Activated naive CD8-positive, alpha-beta T cell treated with anti-CD3 and anti-CD28 coated beads for 36 hours (primary cell): ENCODE data around the gene IL17RD. TPM values are rescaled to one million over a fixed set of nuclear protein-coding genes. Genes with fewer than 3 reads are reported as not detected.

ENCODE experiments used
- DNase-seq: peaks from one replicate; pipeline ENCODE4 v3.0.0; 2021
- H3K27ac Mint-ChIP-seq: one replicate; pipeline ENCODE4 v1.8.0; 2022; ENCODE audit warnings: mild to moderate bottlenecking, moderate library complexity, mixed read lengths
- H3K27me3 Mint-ChIP-seq: one replicate; pipeline ENCODE4 v1.8.0; 2022; ENCODE audit warnings: mild to moderate bottlenecking, mixed read lengths
- H3K36me3 Mint-ChIP-seq: one replicate; pipeline ENCODE4 v1.8.0; 2021; ENCODE audit warnings: mild to moderate bottlenecking, mixed read lengths
- H3K4me1 Mint-ChIP-seq: one replicate; pipeline ENCODE4 v1.8.0; 2021; ENCODE audit warnings: mixed read lengths
- H3K4me3 Mint-ChIP-seq: one replicate; pipeline ENCODE4 v1.8.0; 2022; ENCODE audit warnings: mild to moderate bottlenecking, moderate library complexity, mixed read lengths
- H3K9me3 Mint-ChIP-seq: one replicate; pipeline ENCODE4 v1.8.0; 2022; ENCODE audit warnings: mixed read lengths
- total RNA-seq, 2 experiments: library from RNA; stranded (reverse); gene quantifications; one replicate each; pipeline ENCODE4 v1.2.3, GENCODE V29; 2021

IL17RD gene
- total RNA-seq, 2 experiments from 2014 or later, result 0.04 TPM; not detected in 1

- no peaks in the 10 kb centered on the region for H3K36me3 Mint-ChIP-seq
- no peak for DNase-seq
- no peaks in the 10 kb centered on the region for H3K9me3 Mint-ChIP-seq
- H3K27ac Mint-ChIP-seq, result no peak overlapping the region
- no peak overlapping the region for H3K4me3 Mint-ChIP-seq
- no peaks in the 10 kb centered on the region for H3K27me3 Mint-ChIP-seq
- H3K4me1 Mint-ChIP-seq, result peaks cover 2% of the 10 kb centered on the region
Measured at GRCh38 chr3:57127891-57128518, 37.1 kb downstream of the IL17RD start.

GRCh38 chr3:57126244-57126643, 38.9 kb downstream of the IL17RD start:
- DNase-seq, result no peak
- no peaks in the 10 kb centered on the region for H3K9me3 Mint-ChIP-seq
- no peaks in the 10 kb centered on the region for H3K36me3 Mint-ChIP-seq
- peaks cover 2% of the 10 kb centered on the region for H3K4me1 Mint-ChIP-seq
- H3K27me3 Mint-ChIP-seq, result no peaks in the 10 kb centered on the region
- H3K4me3 Mint-ChIP-seq, result no peak overlapping the region
- H3K27ac Mint-ChIP-seq, result no peak overlapping the region

GRCh38 chr3:57120451-57121174, 44.5 kb downstream of the IL17RD start:
- Mint-ChIP-seq H3K36me3 (no peaks in the 10 kb centered on the region), H3K27me3 (no peaks in the 10 kb centered on the region), H3K4me3 (no peak overlapping the region), H3K27ac (no peak overlapping the region), H3K4me1 (no peaks in the 10 kb centered on the region), H3K9me3 (no peaks in the 10 kb centered on the region)
- no peak for DNase-seq

- Mint-ChIP-seq H3K4me1 (no peaks in the 10 kb centered on the region), H3K9me3 (no peaks in the 10 kb centered on the region), H3K36me3 (no peaks in the 10 kb centered on the region), H3K27me3 (no peaks in the 10 kb centered on the region), H3K27ac (no peak overlapping the region), H3K4me3 (no peak overlapping the region)
- no peak for DNase-seq
Measured at GRCh38 chr3:57120040-57120439, 45.1 kb downstream of the IL17RD start.

GRCh38 chr3:57118254-57118653, 46.9 kb downstream of the IL17RD start:
- Mint-ChIP-seq H3K27me3 (no peaks in the 10 kb centered on the region), H3K4me1 (no peaks in the 10 kb centered on the region)

DNA sequence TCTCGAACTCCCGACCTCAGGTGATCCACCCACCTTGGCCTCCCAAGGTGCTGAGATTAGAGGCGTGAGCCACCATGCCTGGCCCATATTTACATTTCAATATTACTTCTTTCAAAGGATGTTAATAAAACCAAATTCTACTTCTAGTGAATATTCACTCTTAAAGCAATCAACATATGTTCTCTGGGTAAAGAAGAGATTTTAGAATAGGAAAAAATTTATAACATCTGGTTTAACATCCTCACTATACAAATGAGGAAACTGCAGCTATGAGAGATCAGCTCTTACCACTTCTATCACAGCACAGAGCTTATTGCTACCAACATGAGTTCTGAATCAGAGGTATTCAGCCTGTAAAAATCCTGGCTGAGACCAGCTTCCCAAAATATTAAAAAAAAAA, 48.7 kb downstream of the IL17RD start:
- Mint-ChIP-seq H3K27ac (no peak overlapping the region), H3K36me3 (no peaks in the 10 kb centered on the region), H3K9me3 (no peaks in the 10 kb centered on the region), H3K4me3 (no peak overlapping the region), H3K27me3 (no peaks in the 10 kb centered on the region), H3K4me1 (no peaks in the 10 kb centered on the region)
- no peak for DNase-seq

More at GRCh38 chr3:57118254-57118653, 46.9 kb downstream of the IL17RD start:
- no peak overlapping the region for H3K27ac Mint-ChIP-seq
- H3K4me3 Mint-ChIP-seq, result no peak overlapping the region
- no peak for DNase-seq
- no peaks in the 10 kb centered on the region for H3K9me3 Mint-ChIP-seq
- no peaks in the 10 kb centered on the region for H3K36me3 Mint-ChIP-seq

- no peak overlapping the region for H3K4me3 Mint-ChIP-seq
- H3K9me3 Mint-ChIP-seq, result no peaks in the 10 kb centered on the region
- no peaks in the 10 kb centered on the region for H3K27me3 Mint-ChIP-seq
- DNase-seq, result no peak
- H3K36me3 Mint-ChIP-seq, result no peaks in the 10 kb centered on the region
- no peaks in the 10 kb centered on the region for H3K4me1 Mint-ChIP-seq
- no peak overlapping the region for H3K27ac Mint-ChIP-seq
Measured at GRCh38 chr3:57112206-57112605, 52.9 kb downstream of the IL17RD start.

- Mint-ChIP-seq H3K9me3 (no peaks in the 10 kb centered on the region), H3K4me3 (no peak overlapping the region), H3K27ac (no peak overlapping the region), H3K27me3 (no peaks in the 10 kb centered on the region), H3K36me3 (no peaks in the 10 kb centered on the region), H3K4me1 (no peaks in the 10 kb centered on the region)
- DNase-seq, result no peak
Measured at GRCh38 chr3:57110798-57111197, 54.4 kb downstream of the IL17RD start.

- DNase-seq, result no peak
- H3K9me3 Mint-ChIP-seq, result no peaks in the 10 kb centered on the region
- H3K4me1 Mint-ChIP-seq, result no peaks in the 10 kb centered on the region
- no peaks in the 10 kb centered on the region for H3K27me3 Mint-ChIP-seq
- no peaks in the 10 kb centered on the region for H3K36me3 Mint-ChIP-seq
- H3K4me3 Mint-ChIP-seq, result no peak overlapping the region
- H3K27ac Mint-ChIP-seq, result no peak overlapping the region
Measured at GRCh38 chr3:57110214-57110613, 54.9 kb downstream of the IL17RD start.

DNA sequence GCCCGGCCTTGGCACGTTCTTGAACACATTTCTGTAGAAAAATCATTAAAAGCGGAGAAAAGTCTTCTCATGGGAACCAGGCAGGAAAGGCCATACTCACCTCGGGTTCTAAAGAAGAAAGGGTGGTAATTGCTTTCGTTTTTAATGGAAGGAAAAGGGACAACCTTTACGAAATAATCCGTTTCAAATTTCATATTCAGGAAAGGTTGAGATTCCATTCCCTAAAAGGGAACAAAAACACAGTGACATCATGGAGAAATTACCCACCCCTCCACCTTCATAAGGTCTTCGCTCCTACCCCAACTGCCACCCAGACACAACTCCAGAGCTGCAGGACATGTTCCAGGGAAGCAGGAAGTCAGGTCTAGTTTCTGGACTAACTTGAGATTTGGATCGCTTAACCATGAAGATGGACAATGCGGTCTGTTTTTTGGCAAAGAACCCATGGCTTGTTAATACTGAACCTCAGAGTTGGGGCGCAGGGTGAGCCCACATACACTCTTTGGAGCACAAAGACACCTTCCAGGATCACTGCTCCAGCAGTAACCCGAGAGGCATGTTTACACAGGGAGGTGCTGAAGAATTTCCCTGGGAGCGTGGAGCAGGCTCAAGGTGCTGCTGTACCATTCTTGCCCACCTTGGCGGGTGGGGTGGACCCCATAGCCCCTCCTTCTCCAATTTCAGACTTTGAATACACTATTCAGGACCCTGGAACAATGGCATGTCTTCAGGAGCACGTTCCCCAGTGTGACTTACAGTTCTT, 55.5 kb downstream of the IL17RD start:
- Mint-ChIP-seq H3K27ac (no peak overlapping the region), H3K4me1 (no peaks in the 10 kb centered on the region), H3K36me3 (no peaks in the 10 kb centered on the region), H3K4me3 (no peak overlapping the region), H3K9me3 (no peaks in the 10 kb centered on the region), H3K27me3 (no peaks in the 10 kb centered on the region)
- DNase-seq, result no peak

- no peaks in the 10 kb centered on the region for H3K4me1 Mint-ChIP-seq
Measured at GRCh38 chr3:57108684-57109083, 56.5 kb downstream of the IL17RD start.

GRCh38 chr3:57105585-57105984, 59.6 kb downstream of the IL17RD start:
- Mint-ChIP-seq H3K9me3 (no peaks in the 10 kb centered on the region), H3K27me3 (no peaks in the 10 kb centered on the region), H3K4me3 (no peak overlapping the region), H3K27ac (no peak overlapping the region), H3K36me3 (no peaks in the 10 kb centered on the region), H3K4me1 (peaks cover 5% of the 10 kb centered on the region)
- DNase-seq, result no peak

More at GRCh38 chr3:57108684-57109083, 56.5 kb downstream of the IL17RD start:
- no peak overlapping the region for H3K27ac Mint-ChIP-seq
- DNase-seq, result no peak
- H3K4me3 Mint-ChIP-seq, result no peak overlapping the region
- H3K36me3 Mint-ChIP-seq, result no peaks in the 10 kb centered on the region
- no peaks in the 10 kb centered on the region for H3K27me3 Mint-ChIP-seq
- H3K9me3 Mint-ChIP-seq, result no peaks in the 10 kb centered on the region

GRCh38 chr3:57100046-57100695, 65.0 kb downstream of the IL17RD start:
- peaks cover 3% of the 10 kb centered on the region for H3K27me3 Mint-ChIP-seq
- no peak overlapping the region for H3K27ac Mint-ChIP-seq
- H3K9me3 Mint-ChIP-seq, result no peaks in the 10 kb centered on the region
- H3K4me3 Mint-ChIP-seq, result no peak overlapping the region
- peaks cover 9% of the 10 kb centered on the region for H3K4me1 Mint-ChIP-seq
- H3K36me3 Mint-ChIP-seq, result no peaks in the 10 kb centered on the region
- peak; percentile 54 for DNase-seq

DNA sequence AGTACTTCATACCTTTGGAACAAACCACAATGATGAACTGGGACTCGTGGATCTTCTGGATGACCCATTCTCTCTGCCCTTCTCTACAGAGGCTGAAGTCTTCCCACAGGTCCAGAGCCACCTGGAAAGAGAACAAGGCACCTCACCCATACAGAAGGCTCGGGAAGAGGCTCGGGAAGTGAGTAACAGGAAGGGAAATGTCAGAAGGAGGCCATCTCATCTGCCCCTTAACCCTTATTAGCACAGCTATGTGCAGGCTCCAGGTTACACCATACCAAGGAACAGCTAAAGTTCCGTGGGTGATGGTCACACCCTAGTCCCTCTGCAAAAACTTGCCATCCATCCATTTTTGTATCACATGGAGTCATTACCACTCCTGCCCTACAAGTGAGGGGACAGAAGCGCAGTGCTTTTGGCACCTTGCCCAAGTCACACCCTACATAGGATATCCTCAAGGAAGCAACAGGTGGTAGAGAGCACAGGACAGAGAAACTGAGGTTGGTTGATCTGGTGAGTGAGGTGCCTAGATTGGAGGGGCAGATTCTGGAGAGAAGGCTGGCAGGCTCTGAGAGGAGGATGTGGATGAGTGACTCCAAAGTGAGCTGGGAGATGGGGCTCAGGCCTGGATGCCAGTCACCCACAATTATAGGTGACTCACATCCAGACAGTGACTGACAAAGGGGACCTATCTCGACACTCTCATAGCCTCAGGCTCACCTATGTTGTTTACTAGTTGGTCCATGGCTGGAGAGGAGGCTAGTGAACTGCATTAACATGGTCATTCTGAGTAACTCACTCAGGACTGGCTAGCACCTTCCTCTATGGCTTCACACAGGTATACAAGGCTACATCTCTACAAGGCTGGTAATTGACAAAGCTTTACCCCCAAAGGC, 66.5 kb downstream of the IL17RD start:
- Mint-ChIP-seq H3K9me3 (no peaks in the 10 kb centered on the region), H3K27me3 (peaks cover 3% of the 10 kb centered on the region)

More for the DNA sequence above, 66.5 kb downstream of the IL17RD start:
- Mint-ChIP-seq H3K4me1 (peaks cover 9% of the 10 kb centered on the region), H3K4me3 (no peak overlapping the region), H3K27ac (no peak overlapping the region), H3K36me3 (no peaks in the 10 kb centered on the region)
- no peak for DNase-seq
